BLaER1 treated with 17β-estradiol and CSF1 and Interleukin-3, amounts not matched to agents 10 nM and 100 nM (cell line): Measurements from ENCODE around the gene SCN11A.
A peak's percentile ranks its signal among the peaks of the same experiment; 100 is the strongest.

Experiments used
- H3K27ac ChIP-seq, 11 experiments: shearing (Covaris generic); formaldehyde crosslinking; 2 replicates each; pipeline ENCODE4 v1.8.1; 2022
- H3K27me3 ChIP-seq, 11 experiments: shearing (Covaris generic); formaldehyde crosslinking; 2 replicates each; pipeline ENCODE4 v1.8.1; 2022
- H3K36me3 ChIP-seq, 11 experiments: shearing (Covaris generic); formaldehyde crosslinking; 2 replicates each; pipeline ENCODE4 v1.8.1; 2022
- H3K4me1 ChIP-seq, 10 experiments: shearing (Covaris generic); formaldehyde crosslinking; 2 replicates each; pipeline ENCODE4 v1.8.1; 2022
- H3K4me2 ChIP-seq, 11 experiments: shearing (Covaris generic); formaldehyde crosslinking; 2 replicates each; pipeline ENCODE4 v1.8.1; 2022
- H3K4me3 ChIP-seq, 10 experiments: shearing (Covaris generic); formaldehyde crosslinking; 2 replicates each; pipeline ENCODE4 v1.8.1; 2022
- H3K9ac ChIP-seq, 11 experiments: shearing (Covaris generic); formaldehyde crosslinking; 2 replicates each; pipeline ENCODE4 v1.8.1; 2022
- H3K9me3 ChIP-seq, 11 experiments: shearing (Covaris generic); formaldehyde crosslinking; replicated peaks in 1 of 11; 2 replicates each; pipeline ENCODE4 v1.8.1; 2022
- H4K20me1 ChIP-seq, 11 experiments: shearing (Covaris generic); formaldehyde crosslinking; 2 replicates each; pipeline ENCODE4 v1.8.1; 2022
- Cebpa-rat ChIP-seq, 11 experiments: shearing (Covaris generic); IDR thresholded peaks; 2 replicates each; pipeline ENCODE4 v1.8.1; 2022

SCN11A gene

DNA sequence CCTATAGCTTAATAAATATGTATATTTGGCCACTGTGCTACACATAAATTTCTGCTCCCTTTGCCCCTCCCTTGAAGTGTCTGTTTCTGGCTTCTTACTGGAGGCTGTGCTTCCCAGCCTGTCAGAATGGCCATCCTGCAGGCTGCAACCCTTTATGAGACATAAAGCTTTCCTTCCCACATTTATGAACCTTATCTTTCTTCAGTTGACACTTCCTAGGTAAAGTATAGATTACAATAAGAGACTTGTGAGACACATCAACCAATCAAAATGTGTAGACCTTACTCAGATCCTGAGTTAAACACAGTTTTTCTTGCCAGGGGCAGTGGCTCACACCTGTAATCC, 29.5 kb downstream of the SCN11A start:
- no peak for TF ChIP-seq Cebpa-rat (IDR thresholded peaks at IDR 0.05)
- Histone ChIP-seq H3K27ac (no peak overlapping the region), H3K27me3 (no peaks in the 10 kb centered on the region), H3K4me2 (no peak overlapping the region), H3K36me3 (no peaks in the 10 kb centered on the region), H3K9me3 (no peaks in the 10 kb centered on the region), H3K4me3 (no peak overlapping the region), H3K9ac (no peak overlapping the region), H4K20me1 (no peaks in the 10 kb centered on the region), H3K4me1 (peaks cover 0 to 28% (median 0%) of the 10 kb centered on the region in 10 experiments; a peak in 6 of 20 replicates)

DNA sequence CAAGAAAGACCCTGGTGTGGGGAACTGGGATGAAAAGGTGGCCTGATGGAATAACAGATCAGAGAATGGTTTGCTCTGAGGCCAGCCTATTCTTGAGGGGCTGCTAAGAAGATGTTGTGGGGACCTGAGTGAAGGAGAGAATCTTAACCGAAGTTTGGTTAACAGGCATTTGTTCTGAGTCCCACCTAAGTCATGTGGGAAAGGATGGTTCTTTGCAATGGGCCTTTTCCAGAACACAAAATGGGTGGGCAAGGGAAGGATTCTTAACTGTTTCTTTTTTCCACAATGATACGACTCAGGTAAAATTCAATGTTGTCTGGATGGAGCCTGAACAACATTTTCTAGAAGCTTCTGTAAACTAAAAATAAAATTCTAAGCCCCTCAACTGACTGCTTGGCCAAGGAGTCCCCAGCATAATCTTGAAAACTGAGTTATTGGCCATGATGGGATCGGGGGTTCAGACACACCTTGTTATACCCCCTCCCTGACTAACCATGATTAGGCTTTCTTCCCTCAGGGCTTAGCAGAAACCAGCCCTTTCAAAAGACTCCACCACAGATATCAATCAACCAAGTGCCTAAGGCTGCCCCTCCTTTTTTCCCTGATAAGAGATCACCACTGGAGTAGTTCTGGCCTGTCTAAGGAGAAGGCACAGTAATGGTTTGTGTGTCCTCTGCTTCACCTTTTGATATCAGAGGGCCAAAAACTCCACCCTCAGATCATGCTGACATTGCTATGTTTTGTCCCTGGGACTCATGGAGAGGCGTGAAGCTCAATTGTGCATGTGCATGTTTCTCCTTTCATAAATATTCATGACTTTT, 30.1 kb downstream of the SCN11A start:
- H3K9ac ChIP-seq = no peak overlapping the region
- H3K36me3 ChIP-seq = no peaks in the 10 kb centered on the region
- no peak overlapping the region for H3K4me3 ChIP-seq
- H3K4me2 ChIP-seq = no peak overlapping the region
- no peaks in the 10 kb centered on the region for H3K9me3 ChIP-seq
- no peaks in the 10 kb centered on the region for H4K20me1 ChIP-seq
- H3K27ac ChIP-seq = no peak overlapping the region
- TF ChIP-seq Cebpa-rat (IDR thresholded peaks at IDR 0.05) = no peak
- H3K4me1 ChIP-seq = peaks cover 0 to 23% (median 0%) of the 10 kb centered on the region in 10 experiments; a peak in 6 of 20 replicates
- H3K27me3 ChIP-seq = no peaks in the 10 kb centered on the region

DNA sequence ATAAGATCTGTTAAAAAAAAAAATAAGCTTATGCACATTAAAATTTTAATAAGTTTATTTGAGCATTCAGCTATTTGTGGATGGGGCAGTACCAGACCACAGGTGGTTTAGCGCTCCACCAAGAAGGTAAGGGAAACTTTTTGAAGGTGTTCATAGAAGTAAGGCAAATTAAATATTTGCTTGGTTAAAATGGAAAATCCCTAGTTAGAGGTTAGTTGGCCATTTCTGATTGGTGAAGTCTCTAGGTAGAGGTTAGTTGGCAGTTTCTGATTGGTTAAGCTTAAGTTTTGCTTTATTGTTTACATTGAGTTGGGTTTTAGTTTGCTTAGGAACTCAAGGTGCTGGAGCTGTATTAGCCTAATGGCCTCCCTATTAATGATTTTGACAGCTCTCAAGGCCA, 30.7 kb downstream of the SCN11A start:
- Histone ChIP-seq H3K4me2 (no peak overlapping the region), H3K9me3 (no peaks in the 10 kb centered on the region), H3K27ac (no peak overlapping the region), H3K4me1 (peaks cover 0 to 17% (median 0%) of the 10 kb centered on the region in 10 experiments; a peak in 6 of 20 replicates), H3K9ac (no peak overlapping the region), H4K20me1 (no peaks in the 10 kb centered on the region), H3K36me3 (no peaks in the 10 kb centered on the region), H3K27me3 (no peaks in the 10 kb centered on the region), H3K4me3 (no peak overlapping the region)
- no peak for TF ChIP-seq Cebpa-rat (IDR thresholded peaks at IDR 0.05)

DNA sequence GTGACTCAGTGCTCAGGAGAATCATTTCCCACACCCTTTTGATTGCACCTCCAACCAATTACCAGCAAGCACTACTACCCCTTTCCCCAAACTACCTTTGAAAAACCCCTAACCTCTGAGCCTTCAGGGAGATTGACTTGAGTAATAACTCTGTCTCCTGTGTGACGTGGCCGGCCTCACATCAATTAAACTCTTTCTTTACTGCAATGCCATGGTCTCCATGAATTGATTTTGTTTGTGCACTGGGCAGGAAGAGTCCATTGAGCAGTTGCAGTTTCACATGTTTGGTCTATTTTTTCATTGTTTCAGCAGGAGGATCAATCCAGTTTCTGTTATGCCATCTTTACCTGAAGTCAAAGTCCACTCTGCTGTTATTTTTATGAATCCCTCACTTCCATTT, 32.4 kb downstream of the SCN11A start:
- Histone ChIP-seq H3K27me3 (no peaks in the 10 kb centered on the region), H3K27ac (no peak overlapping the region), H3K9ac (no peak overlapping the region), H3K9me3 (no peaks in the 10 kb centered on the region), H3K4me1 (peaks cover 0 to 2% (median 0%) of the 10 kb centered on the region in 10 experiments; a peak in 1 of 20 replicates), H3K4me2 (no peak overlapping the region), H3K4me3 (no peak overlapping the region), H3K36me3 (no peaks in the 10 kb centered on the region), H4K20me1 (no peaks in the 10 kb centered on the region)
- no peak for TF ChIP-seq Cebpa-rat (IDR thresholded peaks at IDR 0.05)

DNA sequence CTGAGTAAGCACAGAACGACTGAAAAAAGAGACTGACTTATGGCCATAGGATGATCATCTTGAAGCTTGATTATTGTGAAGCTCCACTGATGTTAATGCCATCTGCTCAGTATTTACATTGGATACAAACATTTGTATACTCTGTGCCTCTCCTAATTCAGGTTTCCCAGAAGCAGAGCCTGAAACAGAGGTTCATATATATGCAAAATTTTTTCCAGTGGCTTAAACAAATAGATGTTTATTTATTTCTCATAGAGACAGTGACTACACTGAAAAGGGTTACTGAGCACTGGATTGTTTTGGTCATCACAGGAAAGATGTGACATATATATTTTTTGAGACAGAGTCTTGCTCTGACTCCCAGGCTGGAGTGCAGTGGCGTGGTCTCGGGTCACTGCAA, 36.3 kb downstream of the SCN11A start:
- H3K27me3 ChIP-seq = no peaks in the 10 kb centered on the region
- H3K4me1 ChIP-seq = peaks cover 0 to 39% (median 0%) of the 10 kb centered on the region in 10 experiments; a peak in 7 of 20 replicates
- H3K9ac ChIP-seq = no peak overlapping the region
- no peaks in the 10 kb centered on the region for H4K20me1 ChIP-seq
- no peak overlapping the region for H3K4me2 ChIP-seq
- no peaks in the 10 kb centered on the region for H3K9me3 ChIP-seq
- TF ChIP-seq Cebpa-rat (IDR thresholded peaks at IDR 0.05) = no peak
- no peak overlapping the region for H3K4me3 ChIP-seq
- no peaks in the 10 kb centered on the region for H3K36me3 ChIP-seq
- no peak overlapping the region for H3K27ac ChIP-seq

DNA sequence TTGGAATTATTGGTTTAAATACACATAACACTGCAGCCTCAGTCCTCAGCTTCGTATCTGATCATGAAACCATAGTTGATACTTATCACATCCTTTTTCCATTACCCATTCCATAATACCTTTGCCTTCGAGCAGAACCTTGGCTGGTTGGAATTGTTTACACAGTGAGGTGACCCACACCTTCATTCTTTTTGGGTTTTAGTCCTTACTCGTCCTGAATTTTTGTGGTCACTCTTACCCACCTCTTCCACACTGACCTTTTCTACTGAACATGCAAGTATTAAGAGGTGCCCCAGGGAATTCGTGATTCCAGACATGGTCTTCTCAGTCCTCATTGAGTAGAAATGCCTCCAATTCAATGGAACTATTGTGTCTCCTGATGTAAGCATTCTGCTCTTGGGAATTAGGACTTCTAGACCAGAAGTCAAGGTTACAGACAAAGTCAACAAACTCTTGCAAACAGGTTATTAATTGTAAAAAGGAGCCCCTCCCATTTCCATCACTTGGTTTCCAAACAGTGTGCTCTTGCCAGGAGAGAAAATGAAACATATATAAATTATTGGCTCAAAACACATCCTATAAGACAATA, 37.7 kb downstream of the SCN11A start:
- TF ChIP-seq Cebpa-rat (IDR thresholded peaks at IDR 0.05) = no peak
- Histone ChIP-seq H3K36me3 (no peaks in the 10 kb centered on the region), H3K27me3 (no peaks in the 10 kb centered on the region), H3K9me3 (no peaks in the 10 kb centered on the region), H3K27ac (no peak overlapping the region), H3K4me1 (peaks cover 0 to 41% (median 0%) of the 10 kb centered on the region in 10 experiments; a peak in 7 of 20 replicates), H4K20me1 (no peaks in the 10 kb centered on the region), H3K4me3 (no peak overlapping the region), H3K4me2 (peak overlapping the region in 2 of 11 experiments; percentile 57 to 77; a peak in 4 of 22 replicates), H3K9ac (no peak overlapping the region)

DNA sequence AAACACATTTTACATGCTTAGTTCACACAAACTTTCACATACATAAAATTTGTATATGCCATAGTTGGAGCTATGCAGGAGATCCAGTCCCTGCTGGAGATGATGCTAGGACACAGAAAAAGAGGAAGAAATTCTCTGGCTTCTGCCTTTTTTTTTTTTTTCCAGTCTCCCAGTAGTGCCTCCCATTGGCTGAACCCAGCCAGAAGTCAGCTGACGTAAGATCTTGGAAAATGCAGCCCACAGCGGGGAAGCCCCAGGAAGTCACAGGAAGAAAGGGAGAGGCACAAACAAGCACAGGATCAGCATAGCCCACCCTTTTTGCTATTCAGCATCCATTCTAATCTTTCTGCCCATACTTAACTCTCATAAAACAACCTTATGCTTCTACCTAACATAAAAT, 38.5 kb downstream of the SCN11A start:
- H4K20me1 ChIP-seq = no peaks in the 10 kb centered on the region
- no peak overlapping the region for H3K27ac ChIP-seq
- H3K36me3 ChIP-seq = no peaks in the 10 kb centered on the region
- H3K4me3 ChIP-seq = no peak overlapping the region
- H3K9me3 ChIP-seq = peaks cover 0 to 4% (median 0%) of the 10 kb centered on the region in 11 experiments; a peak in 2 of 22 replicates
- H3K9ac ChIP-seq = no peak overlapping the region
- H3K4me2 ChIP-seq = peak overlapping the region in 3 of 11 experiments; percentile 32 to 77 (median 57); a peak in 6 of 22 replicates
- no peaks in the 10 kb centered on the region for H3K27me3 ChIP-seq
- TF ChIP-seq Cebpa-rat (IDR thresholded peaks at IDR 0.05) = no peak
- peaks cover 0 to 41% (median 0%) of the 10 kb centered on the region in 10 experiments; a peak in 7 of 20 replicates for H3K4me1 ChIP-seq

DNA sequence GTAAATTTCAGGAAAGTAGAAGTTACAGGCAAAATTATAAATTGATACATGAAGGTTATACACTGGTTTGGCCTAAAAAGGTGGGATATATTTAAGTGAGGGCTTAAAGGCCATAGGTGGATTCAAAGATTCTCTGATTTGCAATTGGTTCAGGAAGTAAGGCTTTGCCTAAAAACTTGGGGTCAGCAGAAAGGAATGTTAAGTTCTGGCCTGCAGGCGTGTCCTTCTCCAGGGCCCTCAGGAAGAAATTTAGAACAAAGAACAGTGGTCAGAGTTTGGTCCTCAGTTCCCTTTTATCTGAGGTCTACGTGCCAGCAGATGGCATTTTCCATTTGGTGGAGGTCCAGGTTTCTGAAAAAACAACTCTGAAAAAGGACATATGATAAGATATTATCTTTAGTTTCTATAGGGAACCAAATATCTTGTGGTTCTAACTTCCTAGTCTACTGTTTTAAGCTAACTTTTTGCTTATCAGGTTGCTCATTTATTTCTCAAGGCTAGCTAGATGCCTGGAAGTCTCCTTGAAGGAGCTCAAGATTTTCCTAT, 40.5 kb downstream of the SCN11A start:
- Histone ChIP-seq H3K9ac (no peak overlapping the region), H3K27me3 (no peaks in the 10 kb centered on the region), H3K4me2 (peak overlapping the region in 4 of 11 experiments; percentile 0 to 77 (median 53); a peak in 6 of 22 replicates), H3K27ac (peak overlapping the region in 3 of 11 experiments; percentile 6 to 41 (median 20); a peak in 3 of 22 replicates), H3K9me3 (peaks cover 0 to 7% (median 0%) of the 10 kb centered on the region in 11 experiments; a peak in 2 of 22 replicates), H3K36me3 (no peaks in the 10 kb centered on the region), H3K4me1 (peaks cover 0 to 41% (median 0%) of the 10 kb centered on the region in 10 experiments; a peak in 7 of 20 replicates), H3K4me3 (no peak overlapping the region), H4K20me1 (no peaks in the 10 kb centered on the region)
- no peak for TF ChIP-seq Cebpa-rat (IDR thresholded peaks at IDR 0.05)

DNA sequence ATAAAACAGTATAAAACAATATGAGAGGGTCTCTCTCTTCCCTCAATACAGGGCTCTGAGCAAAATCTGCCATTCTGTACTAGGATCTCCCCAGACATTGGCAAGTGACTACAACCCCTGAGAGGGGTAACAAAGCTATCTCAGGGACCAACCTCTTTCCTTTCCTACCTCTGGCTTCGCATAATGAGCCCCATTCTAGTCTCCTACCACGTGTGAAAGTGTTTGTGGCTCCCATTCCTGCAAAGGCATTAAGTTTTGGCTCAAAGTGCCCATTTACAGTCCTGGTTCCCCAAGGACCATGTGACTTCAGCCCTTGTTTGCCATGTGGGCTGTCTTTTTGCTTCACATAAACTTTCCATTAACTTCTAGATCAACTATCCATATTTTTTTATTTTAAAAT, 46.4 kb downstream of the SCN11A start:
- no peaks in the 10 kb centered on the region for H4K20me1 ChIP-seq
- no peak overlapping the region for H3K9ac ChIP-seq
- no peak overlapping the region for H3K27ac ChIP-seq
- H3K36me3 ChIP-seq = no peaks in the 10 kb centered on the region
- TF ChIP-seq Cebpa-rat (IDR thresholded peaks at IDR 0.05) = no peak
- no peaks in the 10 kb centered on the region for H3K27me3 ChIP-seq
- peaks cover 0 to 1% (median 0%) of the 10 kb centered on the region in 10 experiments; a peak in 2 of 20 replicates for H3K4me1 ChIP-seq
- H3K4me3 ChIP-seq = no peak overlapping the region
- no peak overlapping the region for H3K4me2 ChIP-seq
- H3K9me3 ChIP-seq = peaks cover 0 to 7% (median 0%) of the 10 kb centered on the region in 11 experiments; a peak in 2 of 22 replicates
